ENCODE measurements around the gene NETO1. TPM values are rescaled to one million over a fixed set of nuclear protein-coding genes. Genes with fewer than 3 reads are reported as not detected.
A peak's percentile ranks its signal among the peaks of the same experiment; 100 is the strongest.

NETO1 gene
- total and polyA plus RNA-seq, 5 experiments from 2014 or later: 0.21 to 1.7 TPM; not detected in 3

- ATAC-seq: no peak
Observed at GRCh38 chr18:72866901-72867745, 664 bp downstream of the NETO1 start.

GRCh38 chr18:72866442-72866900 is 1.3 kb downstream of the NETO1 start:
- DNase-seq (no peak), ATAC-seq (no peak)
- H3K9me3 Mint-ChIP-seq: peaks cover 0 to 9% (median 2%) of the 10 kb centered on the region in 9 donors
- H3K27me3 Mint-ChIP-seq: peaks cover 14 to 44% (median 22%) of the 10 kb centered on the region in 5 donors
- peaks cover 2 to 13% (median 8%) of the 10 kb centered on the region in 4 donors for H3K4me1 Mint-ChIP-seq
- H3K36me3 Mint-ChIP-seq: no peaks in the 10 kb centered on the region
- POLR2A ChIA-PET: no interaction called here
- H3K27ac Mint-ChIP-seq: no peak overlapping the region
- H3K4me3 Mint-ChIP-seq: peak overlapping the region in 8 of 10 donors; percentile 3 to 66 (median 32)

More at GRCh38 chr18:72866901-72867745, 664 bp downstream of the NETO1 start:
- H3K4me1 Mint-ChIP-seq: peaks cover 2 to 13% (median 8%) of the 10 kb centered on the region in 4 donors
- DNase-seq: no peak
- POLR2A ChIA-PET: no interaction called here
- H3K27me3 Mint-ChIP-seq: peaks cover 14 to 44% (median 22%) of the 10 kb centered on the region in 5 donors
- H3K27ac Mint-ChIP-seq: no peak overlapping the region
- peaks cover 0 to 9% (median 2%) of the 10 kb centered on the region in 9 donors for H3K9me3 Mint-ChIP-seq
- peak overlapping the region in 5 of 10 donors; percentile 3 to 66 (median 33) for H3K4me3 Mint-ChIP-seq
- no peaks in the 10 kb centered on the region for H3K36me3 Mint-ChIP-seq

- Mint-ChIP-seq H3K4me3 (no peak overlapping the region), H3K4me1 (peaks cover 2 to 10% (median 5%) of the 10 kb centered on the region in 4 donors), H3K36me3 (no peaks in the 10 kb centered on the region), H3K9me3 (peaks cover 0 to 8% (median 0%) of the 10 kb centered on the region in 9 donors), H3K27ac (no peak overlapping the region), H3K27me3 (peaks cover 7 to 23% (median 14%) of the 10 kb centered on the region in 5 donors)
- POLR2A ChIA-PET: interaction anchor here (0.6 to 0.7 kb wide), 2 partner anchors 73 to 578 kb away, joined by 3 read pairs; no protein-coding TSS in a partner anchor
- ATAC-seq: no peak
- DNase-seq: no peak
Observed at GRCh38 chr18:72863754-72864153, 4.0 kb downstream of the NETO1 start.

- POLR2A ChIA-PET: no interaction called here
- no peak for ATAC-seq
Observed at GRCh38 chr18:72859088-72859487, 8.7 kb downstream of the NETO1 start.

GRCh38 chr18:72849671-72850070 is 18.1 kb downstream of the NETO1 start:
- no peak overlapping the region for H3K4me3 Mint-ChIP-seq
- DNase-seq (no peak), ATAC-seq (no peak)
- H3K36me3 Mint-ChIP-seq: no peaks in the 10 kb centered on the region
- no peaks in the 10 kb centered on the region for H3K4me1 Mint-ChIP-seq
- peaks cover 0 to 6% (median 0%) of the 10 kb centered on the region in 5 donors for H3K27me3 Mint-ChIP-seq
- POLR2A ChIA-PET: no interaction called here
- peaks cover 0 to 28% (median 3%) of the 10 kb centered on the region in 9 donors for H3K9me3 Mint-ChIP-seq
- H3K27ac Mint-ChIP-seq: no peak overlapping the region

More at GRCh38 chr18:72859088-72859487, 8.7 kb downstream of the NETO1 start:
- no peak for DNase-seq
- H3K27ac Mint-ChIP-seq: no peak overlapping the region
- peaks cover 0 to 8% (median 0%) of the 10 kb centered on the region in 9 donors for H3K9me3 Mint-ChIP-seq
- no peaks in the 10 kb centered on the region for H3K36me3 Mint-ChIP-seq
- H3K4me1 Mint-ChIP-seq: no peaks in the 10 kb centered on the region
- H3K4me3 Mint-ChIP-seq: no peak overlapping the region
- no peaks in the 10 kb centered on the region for H3K27me3 Mint-ChIP-seq

- Mint-ChIP-seq H3K9me3 (peaks cover 0 to 28% (median 6%) of the 10 kb centered on the region in 9 donors), H3K27me3 (peaks cover 0 to 6% (median 0%) of the 10 kb centered on the region in 5 donors), H3K4me3 (no peak overlapping the region), H3K27ac (no peak overlapping the region), H3K4me1 (no peaks in the 10 kb centered on the region), H3K36me3 (no peaks in the 10 kb centered on the region)
- POLR2A ChIA-PET: no interaction called here
- ATAC-seq (no peak), DNase-seq (no peak)
Observed at GRCh38 chr18:72848503-72849237, 19.1 kb downstream of the NETO1 start.

GRCh38 chr18:72847771-72848170 is 20.0 kb downstream of the NETO1 start:
- Mint-ChIP-seq H3K4me3 (no peak overlapping the region), H3K36me3 (no peaks in the 10 kb centered on the region), H3K27ac (no peak overlapping the region), H3K9me3 (peaks cover 0 to 28% (median 7%) of the 10 kb centered on the region in 9 donors), H3K4me1 (no peaks in the 10 kb centered on the region), H3K27me3 (peaks cover 0 to 6% (median 0%) of the 10 kb centered on the region in 5 donors)
- POLR2A ChIA-PET: no interaction called here
- ATAC-seq: no peak
- DNase-seq: no peak

GRCh38 chr18:72846736-72847533 is 20.9 kb downstream of the NETO1 start:
- H3K4me1 Mint-ChIP-seq: no peaks in the 10 kb centered on the region
- POLR2A ChIA-PET: no interaction called here
- H3K9me3 Mint-ChIP-seq: peaks cover 0 to 28% (median 7%) of the 10 kb centered on the region in 9 donors
- DNase-seq: no peak
- peaks cover 0 to 3% (median 0%) of the 10 kb centered on the region in 5 donors for H3K27me3 Mint-ChIP-seq
- ATAC-seq: no peak
- H3K27ac Mint-ChIP-seq: no peak overlapping the region
- H3K4me3 Mint-ChIP-seq: no peak overlapping the region
- H3K36me3 Mint-ChIP-seq: no peaks in the 10 kb centered on the region

- H3K36me3 Mint-ChIP-seq: no peaks in the 10 kb centered on the region
- no peak overlapping the region for H3K4me3 Mint-ChIP-seq
- no peaks in the 10 kb centered on the region for H3K27me3 Mint-ChIP-seq
- no peak for DNase-seq
- H3K4me1 Mint-ChIP-seq: no peaks in the 10 kb centered on the region
- POLR2A ChIA-PET: no interaction called here
- no peak overlapping the region for H3K27ac Mint-ChIP-seq
- H3K9me3 Mint-ChIP-seq: peaks cover 0 to 12% (median 4%) of the 10 kb centered on the region in 9 donors
- ATAC-seq: no peak
Observed at GRCh38 chr18:72843743-72844142, 24.0 kb downstream of the NETO1 start.

- H3K4me3 Mint-ChIP-seq: no peak overlapping the region
- POLR2A ChIA-PET: no interaction called here
- H3K9me3 Mint-ChIP-seq: peaks cover 0 to 10% (median 2%) of the 10 kb centered on the region in 9 donors
- H3K36me3 Mint-ChIP-seq: no peaks in the 10 kb centered on the region
- no peaks in the 10 kb centered on the region for H3K4me1 Mint-ChIP-seq
- DNase-seq: no peak
- peaks cover 0 to 3% (median 0%) of the 10 kb centered on the region in 5 donors for H3K27me3 Mint-ChIP-seq
- no peak overlapping the region for H3K27ac Mint-ChIP-seq
- ATAC-seq: no peak
Observed at GRCh38 chr18:72840109-72840508, 27.7 kb downstream of the NETO1 start.

- Mint-ChIP-seq H3K27me3 (peaks cover 0 to 9% (median 0%) of the 10 kb centered on the region in 5 donors), H3K4me3 (no peak overlapping the region), H3K36me3 (no peaks in the 10 kb centered on the region), H3K9me3 (peaks cover 0 to 27% (median 3%) of the 10 kb centered on the region in 9 donors), H3K27ac (no peak overlapping the region), H3K4me1 (no peaks in the 10 kb centered on the region)
- POLR2A ChIA-PET: no interaction called here
- no peak for DNase-seq
- no peak for ATAC-seq
Observed at GRCh38 chr18:72834731-72835130, 33.1 kb downstream of the NETO1 start.

GRCh38 chr18:72833471-72833870 is 34.3 kb downstream of the NETO1 start:
- Mint-ChIP-seq H3K4me1 (no peaks in the 10 kb centered on the region), H3K27ac (no peak overlapping the region), H3K9me3 (peaks cover 0 to 27% (median 3%) of the 10 kb centered on the region in 9 donors), H3K4me3 (no peak overlapping the region), H3K36me3 (no peaks in the 10 kb centered on the region), H3K27me3 (peaks cover 0 to 9% (median 0%) of the 10 kb centered on the region in 5 donors)
- POLR2A ChIA-PET: no interaction called here
- ATAC-seq (no peak), DNase-seq (no peak)
